HG03060 (cell line): ENCODE results near the gene GCNT4.
"Not testable (repeated sequence)": the region's sequence is repeated elsewhere in the genome, so short reads cannot be mapped to it uniquely, and the experiment has no call there.

Experiments
- ATAC-seq: cut with Tn5 transposase; IDR thresholded peaks from one replicate; pipeline ENCODE4 v1.9.1; 2021; ENCODE audit warnings: low read depth, moderate number of reproducible peaks; ENCODE audit not compliant: unreplicated experiment

Gene GCNT4

GRCh38 chr5:75052192-75053053 is at the start of gene GCNT4:
TSS of gene GCNT4 (minus strand) at chr5:75052558. CDS start at chr5:75030037, 22,521 bp downstream.
- no peak for ATAC-seq

- ATAC-seq, result not testable (repeated sequence)
Measured at GRCh38 chr5:75095956-75096355, 43.6 kb upstream of the GCNT4 start.

- ATAC-seq, result no peak
Measured at GRCh38 chr5:75091597-75091996, 39.2 kb upstream of the GCNT4 start.

- no peak for ATAC-seq
Measured at GRCh38 chr5:75089662-75090061, 37.3 kb upstream of the GCNT4 start.

GRCh38 chr5:75089137-75089536 is 36.8 kb upstream of the GCNT4 start:
- no peak for ATAC-seq

- no peak for ATAC-seq
Measured at GRCh38 chr5:75088648-75089047, 36.3 kb upstream of the GCNT4 start.

GRCh38 chr5:75081510-75081909 is 29.2 kb upstream of the GCNT4 start:
- no peak for ATAC-seq

GRCh38 chr5:75079346-75079745 is 27.0 kb upstream of the GCNT4 start:
- not testable (repeated sequence) for ATAC-seq

GRCh38 chr5:75078027-75078426 is 25.7 kb upstream of the GCNT4 start:
- no peak for ATAC-seq

- ATAC-seq, result no peak
Measured at GRCh38 chr5:75072061-75072460, 19.7 kb upstream of the GCNT4 start.

GRCh38 chr5:75071100-75071499 is 18.7 kb upstream of the GCNT4 start:
- ATAC-seq, result no peak

GRCh38 chr5:75067434-75067833 is 15.1 kb upstream of the GCNT4 start:
- ATAC-seq, result no peak

GRCh38 chr5:75062925-75063531 is 10.7 kb upstream of the GCNT4 start:
- no peak for ATAC-seq

- ATAC-seq, result no peak
Measured at GRCh38 chr5:75059912-75060545, 7.7 kb upstream of the GCNT4 start.

GRCh38 chr5:75058986-75059535 is 6.7 kb upstream of the GCNT4 start:
- ATAC-seq, result no peak

- no peak for ATAC-seq
Measured at GRCh38 chr5:75057561-75057960, 5.2 kb upstream of the GCNT4 start.

GRCh38 chr5:75055727-75056144 is 3.4 kb upstream of the GCNT4 start:
- no peak for ATAC-seq

GRCh38 chr5:75054134-75054930 is 2.0 kb upstream of the GCNT4 start:
- no peak for ATAC-seq

- no peak for ATAC-seq
Measured at GRCh38 chr5:75053304-75054133, 1.2 kb upstream of the GCNT4 start.

- no peak for ATAC-seq
Measured at GRCh38 chr5:75053054-75053303, 621 bp upstream of the GCNT4 start.
